ENCODE results near the gene ADORA1. TPM values are rescaled to one million over a fixed set of nuclear protein-coding genes. Genes with fewer than 3 reads are reported as not detected.

The ADORA1 gene
- total and polyA plus RNA-seq, 2 donors (not counting 3 experiments of a cell fraction or from before 2014, with no cell fraction given): 0.15 TPM; not detected in 1

DNA sequence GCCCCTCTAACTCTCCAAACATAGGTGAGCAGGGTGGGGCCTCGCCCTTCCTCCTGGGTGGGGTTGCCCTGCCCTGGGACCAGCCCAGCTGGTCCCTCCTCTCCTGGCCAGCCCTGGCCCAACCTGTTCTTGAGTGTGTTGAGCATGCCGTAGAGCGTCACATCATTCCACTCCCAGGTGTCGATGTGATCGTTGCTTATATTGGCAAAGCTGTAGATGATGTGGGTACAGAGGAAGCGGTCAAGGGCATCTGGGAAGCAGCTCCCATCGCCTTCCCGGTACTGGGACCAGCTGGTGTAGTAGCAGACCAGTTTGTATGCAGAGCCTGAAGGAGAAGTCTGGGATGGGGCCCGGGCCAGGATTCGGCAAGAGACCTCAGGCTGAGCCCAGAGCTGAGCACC, 57.5 kb downstream of the ADORA1 start:
- Histone ChIP-seq H3K9me1 (replicated peaks; ENCODE audit: control insufficient read depth, extremely low read depth, insufficient read depth, low read length) (no peaks in the 10 kb centered on the region), H3K4me1 (ENCODE audit: control insufficient read depth, extremely low read depth, insufficient read depth, low read length) (no peaks in the 10 kb centered on the region), H3K27ac (ENCODE audit: insufficient read depth, low read depth, low read length) (no peak overlapping the region), H3K9me3 (replicated peaks; ENCODE audit: control insufficient read depth, insufficient read depth, low read length) (no peaks in the 10 kb centered on the region), H3K27me3 (ENCODE audit: control insufficient read depth in 2 of 2, insufficient read depth in 2 of 2, low read length in 2 of 2) (peaks cover 15 to 17% of the 10 kb centered on the region in 2 experiments), H4K20me1 (replicated peaks; ENCODE audit: control insufficient read depth, extremely low read depth, insufficient read depth, low read length) (no peaks in the 10 kb centered on the region), H3K36me3 (ENCODE audit: control insufficient read depth in 2 of 2, extremely low read depth in 1 of 2, insufficient read depth in 2 of 2, low read length in 2 of 2) (no peaks in the 10 kb centered on the region), H2AFZ (ENCODE audit: low read depth, low read length) (no peak overlapping the region), H3K4me2 (ENCODE audit: insufficient read depth, low read length) (no peak overlapping the region), H3K4me3 (replicated peaks in 1 of 3; ENCODE audit: insufficient read depth in 1 of 3, low read depth in 1 of 3, low read length in 3 of 3) (no peak overlapping the region), H3K79me2 (ENCODE audit: control insufficient read depth, insufficient read depth, low read length) (no peaks in the 10 kb centered on the region), H3K9ac (replicated peaks; ENCODE audit: extremely low read depth, insufficient read depth, low read length) (no peak overlapping the region)
- no TSS peak for BruUV-seq (replicated peaks)
- POLR2A ChIA-PET: no interaction called here
- intact Hi-C loops (cut with micrococcal nuclease): no loop called here
- dilution Hi-C loops (cut with MboI; ENCODE audit: extremely low pct_ligation_motif_present, low sequenced_read_pairs): no loop called here
- no peak for FAIRE-seq
- no peak for TF ChIP-seq POLR2A (IDR thresholded peaks at IDR 0.05; ENCODE audit: low read depth, low read length)
- DNase-seq (ENCODE audit: low read depth, low spot score): no peak
- CTCF ChIA-PET: interaction anchor here (0.9 to 2.7 kb wide), 3 partner anchors 13 to 145 kb away, joined by 4 to 9 read pairs (median 8); no protein-coding TSS in a partner anchor

DNA sequence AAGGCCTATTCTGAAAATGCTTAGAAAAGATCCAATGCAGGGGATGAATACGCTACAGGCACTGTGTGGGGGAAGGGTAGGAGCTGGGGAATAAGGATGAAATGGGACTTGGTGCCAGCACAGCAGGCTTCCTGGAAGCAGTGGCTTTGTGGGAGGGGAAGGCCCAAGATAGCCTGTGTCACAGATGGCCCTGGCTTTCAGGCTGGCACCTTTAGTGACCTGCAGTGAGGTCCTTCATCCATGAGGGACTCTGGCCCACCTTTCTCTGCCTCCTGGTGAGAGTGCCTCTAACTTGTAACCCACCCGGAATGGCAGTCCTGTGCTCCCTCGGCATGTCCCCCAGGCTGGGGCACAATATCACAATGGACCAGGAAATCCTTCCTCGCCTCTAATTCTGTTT, 58.1 kb downstream of the ADORA1 start:
- dilution Hi-C loops (cut with MboI; ENCODE audit: extremely low pct_ligation_motif_present, low sequenced_read_pairs) (no loop called here), intact Hi-C loops (cut with micrococcal nuclease) (no loop called here)
- H3K4me1 ChIP-seq (ENCODE audit: control insufficient read depth, extremely low read depth, insufficient read depth, low read length): no peaks in the 10 kb centered on the region
- H3K9me1 ChIP-seq (replicated peaks; ENCODE audit: control insufficient read depth, extremely low read depth, insufficient read depth, low read length): no peaks in the 10 kb centered on the region
- ChIA-PET CTCF (interaction anchor here (0.9 to 2.7 kb wide), 4 partner anchors 10 to 146 kb away, joined by 4 to 9 read pairs (median 6); no protein-coding TSS in a partner anchor), POLR2A (no interaction called here)
- H3K9ac ChIP-seq (replicated peaks; ENCODE audit: extremely low read depth, insufficient read depth, low read length): no peak overlapping the region
- H3K27ac ChIP-seq (ENCODE audit: insufficient read depth, low read depth, low read length): no peak overlapping the region
- H2AFZ ChIP-seq (ENCODE audit: low read depth, low read length): no peak overlapping the region
- no TSS peak for BruUV-seq (replicated peaks)
- H3K36me3 ChIP-seq (ENCODE audit: control insufficient read depth in 2 of 2, extremely low read depth in 1 of 2, insufficient read depth in 2 of 2, low read length in 2 of 2): no peaks in the 10 kb centered on the region
- no peak for DNase-seq (ENCODE audit: low read depth, low spot score)
- H3K27me3 ChIP-seq (ENCODE audit: control insufficient read depth in 2 of 2, insufficient read depth in 2 of 2, low read length in 2 of 2): peaks cover 15 to 17% of the 10 kb centered on the region in 2 experiments
- TF ChIP-seq POLR2AphosphoS5 (IDR thresholded peaks at IDR 0.05; ENCODE audit: insufficient read depth, low read depth, low read length) (no peak), POLR2A (IDR thresholded peaks at IDR 0.05; ENCODE audit: low read depth, low read length) (no peak), MYC (IDR thresholded peaks at IDR 0.05; ENCODE audit: low read depth, low read length) (no peak), JUN (IDR thresholded peaks at IDR 0.05; ENCODE audit: borderline replicate concordance, insufficient read depth, insufficient read length, low read depth) (no peak), GATA2 (IDR thresholded peaks at IDR 0.05; ENCODE audit: insufficient read depth, insufficient read length, low read depth, low read length) (no peak), FOS (IDR thresholded peaks at IDR 0.05; ENCODE audit: borderline replicate concordance, insufficient read depth, low read length) (no peak)
- TF ChIP-seq, protein P1, sequence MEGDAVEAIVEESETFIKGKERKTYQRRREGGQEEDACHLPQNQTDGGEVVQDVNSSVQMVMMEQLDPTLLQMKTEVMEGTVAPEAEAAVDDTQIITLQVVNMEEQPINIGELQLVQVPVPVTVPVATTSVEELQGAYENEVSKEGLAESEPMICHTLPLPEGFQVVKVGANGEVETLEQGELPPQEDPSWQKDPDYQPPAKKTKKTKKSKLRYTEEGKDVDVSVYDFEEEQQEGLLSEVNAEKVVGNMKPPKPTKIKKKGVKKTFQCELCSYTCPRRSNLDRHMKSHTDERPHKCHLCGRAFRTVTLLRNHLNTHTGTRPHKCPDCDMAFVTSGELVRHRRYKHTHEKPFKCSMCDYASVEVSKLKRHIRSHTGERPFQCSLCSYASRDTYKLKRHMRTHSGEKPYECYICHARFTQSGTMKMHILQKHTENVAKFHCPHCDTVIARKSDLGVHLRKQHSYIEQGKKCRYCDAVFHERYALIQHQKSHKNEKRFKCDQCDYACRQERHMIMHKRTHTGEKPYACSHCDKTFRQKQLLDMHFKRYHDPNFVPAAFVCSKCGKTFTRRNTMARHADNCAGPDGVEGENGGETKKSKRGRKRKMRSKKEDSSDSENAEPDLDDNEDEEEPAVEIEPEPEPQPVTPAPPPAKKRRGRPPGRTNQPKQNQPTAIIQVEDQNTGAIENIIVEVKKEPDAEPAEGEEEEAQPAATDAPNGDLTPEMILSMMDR (IDR thresholded peaks at IDR 0.05; ENCODE audit: extremely low read depth in 1 of 2, insufficient read depth in 1 of 2, low read depth in 1 of 2, low read length in 2 of 2): no peak
- TF ChIP-seq, protein P2, sequence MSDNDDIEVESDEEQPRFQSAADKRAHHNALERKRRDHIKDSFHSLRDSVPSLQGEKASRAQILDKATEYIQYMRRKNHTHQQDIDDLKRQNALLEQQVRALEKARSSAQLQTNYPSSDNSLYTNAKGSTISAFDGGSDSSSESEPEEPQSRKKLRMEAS (IDR thresholded peaks at IDR 0.05; ENCODE audit: insufficient read depth, insufficient read length): no peak
- no peak for FAIRE-seq
- H3K4me3 ChIP-seq (replicated peaks in 1 of 3; ENCODE audit: insufficient read depth in 1 of 3, low read depth in 1 of 3, low read length in 3 of 3): no peak overlapping the region
- H4K20me1 ChIP-seq (replicated peaks; ENCODE audit: control insufficient read depth, extremely low read depth, insufficient read depth, low read length): no peaks in the 10 kb centered on the region
- no peaks in the 10 kb centered on the region for H3K9me3 ChIP-seq (replicated peaks; ENCODE audit: control insufficient read depth, insufficient read depth, low read length)
- no peaks in the 10 kb centered on the region for H3K79me2 ChIP-seq (ENCODE audit: control insufficient read depth, insufficient read depth, low read length)
- H3K4me2 ChIP-seq (ENCODE audit: insufficient read depth, low read length): no peak overlapping the region
